IPS-15b (cell line): ENCODE data around the gene NADK2.
"Not testable (repeated sequence)": the region's sequence is repeated elsewhere in the genome, so short reads cannot be mapped to it uniquely, and the experiment has no call there.

Experiments
- H3K27me3 ChIP-seq: one replicate; pipeline ENCODE4 v1.6.1; 2013; ENCODE audit warnings: low read length; ENCODE audit not compliant: control insufficient read depth, insufficient read depth
- H3K36me3 ChIP-seq: one replicate; pipeline ENCODE4 v1.6.1; 2013; ENCODE audit warnings: low read length; ENCODE audit not compliant: control insufficient read depth, insufficient read depth
- H3K4me1 ChIP-seq: one replicate; pipeline ENCODE4 v1.6.1; 2013; ENCODE audit warnings: mild to moderate bottlenecking, low read length; ENCODE audit not compliant: control insufficient read depth, insufficient read depth
- H3K4me3 ChIP-seq: one replicate; pipeline ENCODE4 v1.5.1; 2013; ENCODE audit warnings: low read depth, low read length
- H3K9ac ChIP-seq: one replicate; pipeline ENCODE4 v1.6.1; 2013; ENCODE audit warnings: low read depth, mild to moderate bottlenecking, low read length
- H3K9me3 ChIP-seq: one replicate; pipeline ENCODE4 v1.6.1; 2013; ENCODE audit warnings: mild to moderate bottlenecking, low read length; ENCODE audit not compliant: control insufficient read depth, insufficient read depth

NADK2 gene

DNA sequence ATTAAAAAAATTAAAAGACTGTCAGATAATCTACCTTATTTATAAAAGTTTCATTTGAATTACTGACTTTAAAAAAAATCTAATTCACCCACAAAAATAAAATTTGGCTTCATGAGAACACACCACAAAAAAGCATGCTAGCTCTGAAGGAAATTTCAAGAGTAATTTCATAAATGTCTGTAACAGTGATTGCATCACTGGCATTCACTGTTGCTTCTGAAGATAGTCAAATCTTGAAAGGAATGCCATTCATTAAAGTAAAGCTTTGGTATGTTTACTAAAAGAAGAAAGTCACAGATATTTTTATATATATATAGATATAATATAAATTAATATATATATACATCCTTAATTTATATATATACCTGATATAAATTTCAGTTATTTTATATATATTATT is 43.4 kb downstream of the NADK2 start:
- Histone ChIP-seq H3K36me3 (no peaks in the 10 kb centered on the region), H3K27me3 (no peaks in the 10 kb centered on the region), H3K9me3 (no peaks in the 10 kb centered on the region), H3K9ac (no peak overlapping the region), H3K4me3 (no peak overlapping the region), H3K4me1 (no peaks in the 10 kb centered on the region)

DNA sequence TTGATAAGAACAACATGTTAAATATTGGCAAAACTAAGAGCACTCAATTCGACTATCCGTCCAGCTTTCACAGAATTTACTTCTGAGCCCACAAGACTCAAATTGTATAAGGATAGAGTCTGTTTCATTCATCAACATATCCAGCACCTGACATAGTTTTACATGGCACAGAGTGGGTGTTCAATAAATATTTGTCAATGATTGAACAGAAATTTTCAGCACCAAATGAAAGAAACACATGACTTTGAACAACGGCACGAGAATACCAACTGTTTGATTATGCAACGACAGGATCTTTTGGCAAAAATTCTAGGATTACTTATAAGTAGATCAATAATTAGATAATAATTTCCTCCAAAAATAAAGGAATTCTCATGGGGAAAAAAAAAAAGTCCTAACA is 48.0 kb downstream of the NADK2 start:
- Histone ChIP-seq H3K4me3 (no peak overlapping the region), H3K36me3 (no peaks in the 10 kb centered on the region), H3K9me3 (peaks cover 3% of the 10 kb centered on the region), H3K27me3 (no peaks in the 10 kb centered on the region), H3K9ac (no peak overlapping the region), H3K4me1 (no peaks in the 10 kb centered on the region)

DNA sequence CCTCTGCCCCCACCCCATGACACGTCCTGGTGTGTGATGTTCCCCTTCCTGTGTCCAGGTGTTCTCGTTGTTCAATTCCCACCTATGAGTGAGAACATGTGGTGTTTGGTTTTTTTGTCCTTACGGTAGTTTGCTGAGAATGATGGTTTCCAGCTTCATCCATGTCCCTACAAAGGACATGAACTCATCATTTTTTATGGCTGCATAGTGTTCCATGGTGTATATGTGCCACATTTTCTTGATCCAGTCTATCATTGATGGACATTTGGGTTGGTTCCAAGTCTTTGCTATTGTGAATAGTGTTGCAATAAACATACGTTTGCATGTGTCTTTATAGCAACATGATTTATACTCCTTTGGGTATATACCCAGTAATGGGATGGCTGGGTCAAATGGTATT is 57.3 kb downstream of the NADK2 start:
- H3K4me1 ChIP-seq, H3K9me3 ChIP-seq, H3K4me3 ChIP-seq, H3K36me3 ChIP-seq, H3K27me3 ChIP-seq, H3K9ac ChIP-seq: not testable (repeated sequence)

DNA sequence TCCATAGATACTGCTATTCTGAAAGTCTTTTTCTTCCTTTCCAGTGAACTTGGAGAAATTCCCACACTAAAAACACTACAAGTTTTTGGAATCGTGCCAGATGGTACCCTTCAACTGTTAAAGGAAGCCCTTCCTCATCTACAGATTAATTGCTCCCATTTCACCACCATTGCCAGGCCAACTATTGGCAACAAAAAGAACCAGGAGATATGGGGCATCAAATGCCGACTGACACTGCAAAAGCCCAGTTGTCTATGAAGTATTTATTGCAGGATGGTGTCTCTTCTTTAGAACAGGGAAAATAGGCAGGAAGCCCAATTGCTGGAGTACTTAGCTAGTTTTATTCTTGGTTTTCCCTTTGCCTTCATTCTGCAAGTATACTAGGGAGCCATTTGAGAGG is 60.0 kb downstream of the NADK2 start:
- Histone ChIP-seq H3K27me3 (no peaks in the 10 kb centered on the region), H3K4me3 (no peak overlapping the region), H3K4me1 (no peaks in the 10 kb centered on the region), H3K9me3 (no peaks in the 10 kb centered on the region), H3K9ac (no peak overlapping the region), H3K36me3 (peaks cover 3% of the 10 kb centered on the region)

DNA sequence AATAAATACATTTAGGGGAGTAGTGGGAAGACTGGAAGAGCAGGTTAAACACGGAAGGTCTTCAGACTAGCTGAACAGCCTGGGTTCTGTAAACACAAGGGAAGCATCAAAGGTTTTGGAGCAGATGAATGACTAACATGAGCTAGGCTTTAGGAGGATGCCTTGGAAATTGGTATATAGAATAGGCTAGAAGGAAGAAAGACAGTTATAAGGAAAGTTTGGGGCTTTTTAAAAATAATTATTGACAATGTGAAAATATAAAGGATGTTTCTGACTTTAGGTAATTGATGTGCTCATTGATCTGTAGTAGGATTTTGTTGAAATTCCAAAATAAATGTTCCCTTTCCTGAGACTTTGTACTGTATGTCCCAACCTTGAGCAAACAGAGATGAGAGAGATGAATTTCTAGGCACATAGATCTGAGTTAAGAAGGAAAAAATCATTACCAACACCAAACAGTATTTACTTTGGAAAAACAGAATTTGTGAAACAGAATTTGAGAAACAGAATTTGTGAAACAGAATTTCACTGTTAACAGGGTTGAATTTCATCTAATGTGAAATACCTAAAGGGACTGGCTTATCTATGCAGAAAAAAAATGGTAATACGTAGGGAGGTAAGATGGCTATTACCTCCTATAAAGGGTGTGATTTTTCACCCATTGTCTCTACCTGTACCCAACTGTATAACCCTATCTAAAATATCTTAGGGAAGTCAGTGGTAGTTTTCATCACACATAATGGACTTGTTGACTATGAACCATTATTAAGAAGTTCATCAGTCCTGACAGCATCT is 61.0 kb downstream of the NADK2 start:
- peaks cover 3% of the 10 kb centered on the region for H3K36me3 ChIP-seq

DNA sequence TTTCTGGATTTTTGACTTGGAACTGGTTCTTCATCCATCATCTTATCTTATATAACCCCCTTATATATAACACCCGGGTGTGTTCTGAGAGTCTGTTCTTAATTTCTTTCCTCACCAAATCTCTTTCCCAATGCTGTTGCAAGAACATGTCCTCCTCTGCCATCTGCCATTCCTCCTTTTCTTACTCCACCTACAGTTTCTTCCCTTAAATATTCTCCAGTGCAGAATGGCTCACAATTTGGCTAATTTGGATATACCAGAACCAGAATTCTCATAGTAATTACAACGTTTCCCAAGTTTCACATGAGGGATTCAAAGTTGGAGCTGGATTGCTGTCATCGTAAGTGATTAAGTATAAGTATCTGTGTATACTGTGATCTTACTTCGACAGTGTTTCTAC is 61.8 kb downstream of the NADK2 start:
- H3K4me3 ChIP-seq: no peak overlapping the region
- H3K9ac ChIP-seq: no peak overlapping the region
- no peaks in the 10 kb centered on the region for H3K9me3 ChIP-seq
- peaks cover 3% of the 10 kb centered on the region for H3K36me3 ChIP-seq
- H3K27me3 ChIP-seq: no peaks in the 10 kb centered on the region
- no peaks in the 10 kb centered on the region for H3K4me1 ChIP-seq

More for the DNA sequence above, 61.0 kb downstream of the NADK2 start:
- H3K27me3 ChIP-seq: no peaks in the 10 kb centered on the region
- H3K4me1 ChIP-seq: no peaks in the 10 kb centered on the region
- no peak overlapping the region for H3K4me3 ChIP-seq
- no peaks in the 10 kb centered on the region for H3K9me3 ChIP-seq
- no peak overlapping the region for H3K9ac ChIP-seq

DNA sequence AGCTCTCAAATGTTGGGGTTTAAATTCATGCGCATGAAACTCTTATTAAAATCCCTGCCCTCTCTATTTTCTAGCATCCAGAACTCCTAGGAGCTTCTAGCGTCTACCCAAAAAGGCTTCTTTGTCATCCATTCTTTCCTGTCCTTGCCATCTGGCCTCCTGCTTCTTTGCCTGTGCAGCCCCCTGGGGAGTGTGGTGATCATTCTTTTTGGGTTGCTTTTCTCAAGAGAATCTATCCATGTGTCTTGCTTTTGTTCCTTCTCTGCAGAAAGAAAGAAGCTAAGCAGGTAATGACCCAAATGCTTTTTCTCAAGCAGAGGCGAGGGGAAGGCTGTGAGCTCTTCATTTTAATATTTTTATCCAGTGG is 63.2 kb downstream of the NADK2 start:
- Histone ChIP-seq H3K4me1 (no peaks in the 10 kb centered on the region), H3K9me3 (no peaks in the 10 kb centered on the region), H3K36me3 (peaks cover 3% of the 10 kb centered on the region), H3K27me3 (no peaks in the 10 kb centered on the region), H3K4me3 (no peak overlapping the region), H3K9ac (no peak overlapping the region)

DNA sequence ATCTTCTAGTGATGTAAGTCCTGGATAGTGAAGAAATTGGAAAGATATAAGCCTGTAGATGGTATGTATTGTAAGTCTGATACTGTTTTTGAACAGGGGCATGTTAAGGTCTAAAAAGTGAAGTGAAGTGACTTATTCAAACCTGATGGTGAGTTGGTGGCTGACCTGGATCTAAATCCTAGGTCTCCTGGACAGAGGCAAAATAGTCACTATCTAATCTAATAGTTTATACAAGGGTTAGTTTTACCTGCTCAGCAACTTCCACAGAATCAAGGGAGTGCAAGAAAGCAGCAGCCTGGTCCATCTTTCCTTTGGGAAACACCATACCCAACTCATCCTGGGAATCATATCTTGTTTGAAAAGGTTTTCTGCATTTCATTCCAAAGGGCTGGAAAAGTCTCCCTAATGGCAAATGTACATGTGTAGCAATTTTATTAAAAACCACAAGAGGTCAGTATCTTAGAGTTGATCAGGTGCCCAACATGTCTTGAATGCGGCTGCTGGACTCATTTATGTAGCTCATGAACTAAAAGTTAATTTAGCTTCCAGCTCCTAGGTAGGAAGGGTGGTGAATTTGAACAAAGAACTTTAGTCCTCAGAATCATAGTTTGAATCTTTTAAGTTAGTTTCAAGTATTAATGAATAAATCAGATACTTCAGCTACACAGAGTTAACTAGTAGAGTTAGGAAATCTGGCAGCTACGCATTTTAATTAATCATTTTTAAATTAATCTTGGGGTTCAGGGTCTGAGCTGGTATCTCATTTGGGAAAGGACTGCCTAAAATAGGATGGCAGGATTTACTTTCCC is 63.8 kb downstream of the NADK2 start:
- no peaks in the 10 kb centered on the region for H3K9me3 ChIP-seq
- H3K9ac ChIP-seq: no peak overlapping the region
- H3K4me1 ChIP-seq: no peaks in the 10 kb centered on the region
- peaks cover 3% of the 10 kb centered on the region for H3K36me3 ChIP-seq
- H3K27me3 ChIP-seq: no peaks in the 10 kb centered on the region
- H3K4me3 ChIP-seq: no peak overlapping the region

DNA sequence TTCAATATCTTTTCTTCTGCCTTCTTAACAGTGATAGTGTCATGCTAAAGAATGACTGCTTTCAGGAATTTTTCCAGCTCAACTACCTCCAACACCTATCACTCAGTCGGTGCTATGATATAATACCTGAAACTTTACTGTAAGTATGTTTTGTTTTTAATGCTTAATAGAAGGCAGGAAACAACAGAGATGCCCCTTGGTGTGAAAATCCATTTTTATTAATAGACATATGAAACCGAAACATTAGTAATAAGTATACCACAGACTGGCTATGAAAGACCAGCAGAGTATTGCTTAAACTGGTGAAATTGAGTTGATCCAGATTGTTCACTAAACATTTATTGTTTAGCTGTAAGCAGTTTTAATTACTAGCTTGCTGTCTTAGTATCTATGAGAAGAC is 64.6 kb downstream of the NADK2 start:
- no peaks in the 10 kb centered on the region for H3K4me1 ChIP-seq
- no peaks in the 10 kb centered on the region for H3K9me3 ChIP-seq
- H3K36me3 ChIP-seq: peaks cover 3% of the 10 kb centered on the region
- no peaks in the 10 kb centered on the region for H3K27me3 ChIP-seq
- no peak overlapping the region for H3K4me3 ChIP-seq
- H3K9ac ChIP-seq: no peak overlapping the region

DNA sequence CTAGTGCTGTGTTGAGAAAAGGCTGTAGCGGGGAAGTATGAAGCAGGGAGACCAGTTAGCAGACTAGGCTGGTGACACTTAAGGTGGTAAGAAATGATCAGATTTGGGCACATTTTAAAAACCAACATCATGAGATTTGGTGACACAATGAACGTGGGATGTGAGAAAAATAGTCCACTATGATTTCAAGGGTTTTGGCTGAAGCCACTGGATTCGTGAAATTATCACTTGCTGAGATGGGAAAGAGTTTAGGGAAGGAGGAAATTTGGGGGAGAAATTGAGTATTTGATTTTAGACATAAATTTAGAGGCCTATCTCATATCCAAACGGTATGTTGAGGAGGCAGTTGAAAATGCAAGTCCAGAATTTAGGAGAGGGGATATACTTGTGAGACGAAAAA is 66.7 kb downstream of the NADK2 start:
- Histone ChIP-seq H3K4me1 (no peaks in the 10 kb centered on the region), H3K4me3 (no peak overlapping the region), H3K9ac (no peak overlapping the region), H3K27me3 (no peaks in the 10 kb centered on the region), H3K9me3 (no peaks in the 10 kb centered on the region), H3K36me3 (no peaks in the 10 kb centered on the region)

DNA sequence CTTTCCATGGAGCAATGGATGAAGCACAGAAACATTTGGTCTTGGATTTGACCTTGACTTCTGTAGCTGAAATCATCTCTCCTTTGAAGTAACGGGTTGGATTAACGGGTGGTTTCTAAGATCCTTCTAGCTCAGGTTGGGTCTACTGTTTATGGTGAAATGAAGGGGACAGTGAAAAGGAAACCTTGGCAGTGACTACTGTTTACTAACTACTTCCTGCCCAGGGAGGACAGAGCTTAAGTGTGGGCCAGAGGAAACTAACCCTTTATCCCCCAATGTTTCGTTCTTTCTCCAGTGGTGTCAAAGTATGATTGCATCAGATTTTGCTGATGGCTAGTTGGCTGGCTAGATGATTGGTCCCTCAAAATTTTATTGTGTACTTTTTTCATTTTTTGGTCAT is 67.6 kb downstream of the NADK2 start:
- no peaks in the 10 kb centered on the region for H3K36me3 ChIP-seq
- no peaks in the 10 kb centered on the region for H3K4me1 ChIP-seq
- no peaks in the 10 kb centered on the region for H3K27me3 ChIP-seq
- H3K9ac ChIP-seq: no peak overlapping the region
- H3K4me3 ChIP-seq: no peak overlapping the region
- no peaks in the 10 kb centered on the region for H3K9me3 ChIP-seq

DNA sequence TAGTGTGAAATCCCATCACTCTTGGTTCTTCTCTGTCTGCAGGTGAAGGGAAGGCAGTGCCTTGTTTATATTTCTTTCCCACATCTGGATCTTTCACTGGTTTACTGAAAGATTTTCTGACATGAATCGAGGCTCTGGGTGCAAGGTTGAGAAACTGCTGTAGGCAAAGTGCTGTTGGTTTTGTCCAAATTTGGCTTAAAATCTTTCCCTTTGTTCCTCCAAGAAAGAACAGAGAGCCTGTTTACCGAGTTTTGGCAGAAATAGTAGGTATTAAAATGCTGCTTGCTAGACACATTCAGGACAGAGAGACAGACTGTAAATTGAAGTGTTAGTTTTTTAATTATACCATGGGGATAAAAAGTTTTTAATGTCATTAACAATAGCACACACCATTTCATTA is 68.3 kb downstream of the NADK2 start:
- no peak overlapping the region for H3K9ac ChIP-seq
- H3K4me3 ChIP-seq: no peak overlapping the region
- no peaks in the 10 kb centered on the region for H3K9me3 ChIP-seq
- H3K36me3 ChIP-seq: peaks cover 4% of the 10 kb centered on the region
- H3K27me3 ChIP-seq: no peaks in the 10 kb centered on the region
- H3K4me1 ChIP-seq: no peaks in the 10 kb centered on the region
